WI38 (cell line): ENCODE results near the gene INTS14.
"Not testable (repeated sequence)": the region's sequence is repeated elsewhere in the genome, so short reads cannot be mapped to it uniquely, and the experiment has no call there.

Experiments
- H3K4me3 ChIP-seq: 2 replicates; pipeline ENCODE4 v1.5.1; 2011; ENCODE audit warnings: low read depth, mild to moderate bottlenecking, control low read depth, low read length
- TF ChIP-seq, protein P1 (sequence below): IDR thresholded peaks from 2 replicates; pipeline ENCODE4 v1.5.1; 2012; ENCODE audit warnings: low read depth, mild to moderate bottlenecking, control low read depth, low read length

INTS14 gene

DNA sequence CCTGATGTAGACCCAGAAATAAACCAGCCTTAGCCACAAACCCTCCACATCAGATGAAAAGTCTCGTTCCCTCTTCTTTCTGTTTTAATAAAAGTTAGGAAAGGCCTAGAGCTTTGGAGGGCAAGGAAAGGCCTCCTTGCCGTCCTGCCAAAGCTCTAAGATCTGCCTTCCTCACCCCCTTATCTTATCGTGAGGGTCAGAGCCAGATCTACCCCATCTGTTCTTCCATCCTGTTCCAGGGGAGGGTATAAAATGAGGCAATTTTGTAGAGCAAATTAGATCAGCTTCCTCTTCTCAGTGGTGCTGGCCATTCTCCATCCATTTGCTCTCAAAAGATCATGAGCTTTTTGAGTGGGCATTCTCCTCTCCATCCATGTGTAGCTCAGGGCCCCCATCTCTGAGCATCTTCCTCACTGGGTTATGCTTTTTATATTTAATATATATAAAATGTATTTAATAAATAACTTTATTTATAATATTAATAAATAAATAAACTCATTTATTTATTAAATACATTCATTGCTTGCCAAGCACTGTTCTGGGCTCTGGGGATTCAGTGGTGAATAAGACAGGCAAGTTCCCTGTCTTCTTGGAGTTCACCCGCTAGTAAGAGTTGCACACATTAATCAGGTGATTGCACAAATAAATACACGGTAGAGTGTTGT lies 8.8 kb upstream of the INTS14 start:
- TF ChIP-seq, protein P1, sequence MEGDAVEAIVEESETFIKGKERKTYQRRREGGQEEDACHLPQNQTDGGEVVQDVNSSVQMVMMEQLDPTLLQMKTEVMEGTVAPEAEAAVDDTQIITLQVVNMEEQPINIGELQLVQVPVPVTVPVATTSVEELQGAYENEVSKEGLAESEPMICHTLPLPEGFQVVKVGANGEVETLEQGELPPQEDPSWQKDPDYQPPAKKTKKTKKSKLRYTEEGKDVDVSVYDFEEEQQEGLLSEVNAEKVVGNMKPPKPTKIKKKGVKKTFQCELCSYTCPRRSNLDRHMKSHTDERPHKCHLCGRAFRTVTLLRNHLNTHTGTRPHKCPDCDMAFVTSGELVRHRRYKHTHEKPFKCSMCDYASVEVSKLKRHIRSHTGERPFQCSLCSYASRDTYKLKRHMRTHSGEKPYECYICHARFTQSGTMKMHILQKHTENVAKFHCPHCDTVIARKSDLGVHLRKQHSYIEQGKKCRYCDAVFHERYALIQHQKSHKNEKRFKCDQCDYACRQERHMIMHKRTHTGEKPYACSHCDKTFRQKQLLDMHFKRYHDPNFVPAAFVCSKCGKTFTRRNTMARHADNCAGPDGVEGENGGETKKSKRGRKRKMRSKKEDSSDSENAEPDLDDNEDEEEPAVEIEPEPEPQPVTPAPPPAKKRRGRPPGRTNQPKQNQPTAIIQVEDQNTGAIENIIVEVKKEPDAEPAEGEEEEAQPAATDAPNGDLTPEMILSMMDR: no peak
- H3K4me3 ChIP-seq: no peak overlapping the region

DNA sequence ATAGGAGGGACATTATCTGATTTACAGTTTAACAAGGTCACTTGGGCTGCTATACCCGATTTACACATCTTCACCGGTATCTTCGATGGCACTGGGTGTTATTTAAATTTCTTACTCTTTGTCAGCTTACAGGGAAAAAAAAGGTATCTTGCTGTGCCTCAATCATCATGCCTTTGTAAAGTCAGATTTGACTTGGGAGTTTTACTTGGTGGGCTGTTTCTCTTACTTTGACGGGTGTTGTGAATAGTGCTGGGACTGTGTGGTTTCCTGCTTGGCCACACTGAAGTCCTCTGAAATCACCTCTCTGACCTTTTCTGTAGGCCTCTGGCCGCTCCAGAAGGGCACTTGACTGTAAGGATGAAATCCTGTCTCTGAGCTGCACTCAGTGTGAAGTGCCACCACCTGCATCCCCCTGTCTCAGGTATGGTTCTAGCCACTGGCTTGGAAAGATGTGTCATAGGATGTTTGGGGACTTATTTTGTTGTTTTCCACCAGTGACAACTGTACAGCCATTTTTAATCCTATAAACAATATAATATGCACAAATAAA lies 7.7 kb upstream of the INTS14 start:
- TF ChIP-seq, protein P1: no peak
- no peak overlapping the region for H3K4me3 ChIP-seq

DNA sequence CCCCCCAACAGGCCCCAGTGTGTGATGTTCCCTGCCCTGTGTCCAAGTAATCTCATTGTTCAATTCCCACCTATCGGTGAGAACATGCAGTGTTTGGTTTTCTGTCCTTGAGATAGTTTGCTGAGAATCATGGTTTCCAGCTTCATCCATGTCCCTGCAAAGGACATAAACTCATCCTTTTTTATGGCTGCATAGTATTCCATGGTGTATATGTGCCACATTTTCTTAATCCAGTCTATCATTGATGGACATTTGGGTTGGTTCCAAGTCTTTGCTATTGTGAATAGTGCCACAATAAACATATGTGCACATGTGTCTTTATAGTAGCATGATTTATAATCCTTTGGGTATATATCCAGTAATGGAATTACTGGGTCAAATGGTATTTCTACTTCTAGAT lies 5.0 kb upstream of the INTS14 start:
- not testable (repeated sequence) for H3K4me3 ChIP-seq

DNA sequence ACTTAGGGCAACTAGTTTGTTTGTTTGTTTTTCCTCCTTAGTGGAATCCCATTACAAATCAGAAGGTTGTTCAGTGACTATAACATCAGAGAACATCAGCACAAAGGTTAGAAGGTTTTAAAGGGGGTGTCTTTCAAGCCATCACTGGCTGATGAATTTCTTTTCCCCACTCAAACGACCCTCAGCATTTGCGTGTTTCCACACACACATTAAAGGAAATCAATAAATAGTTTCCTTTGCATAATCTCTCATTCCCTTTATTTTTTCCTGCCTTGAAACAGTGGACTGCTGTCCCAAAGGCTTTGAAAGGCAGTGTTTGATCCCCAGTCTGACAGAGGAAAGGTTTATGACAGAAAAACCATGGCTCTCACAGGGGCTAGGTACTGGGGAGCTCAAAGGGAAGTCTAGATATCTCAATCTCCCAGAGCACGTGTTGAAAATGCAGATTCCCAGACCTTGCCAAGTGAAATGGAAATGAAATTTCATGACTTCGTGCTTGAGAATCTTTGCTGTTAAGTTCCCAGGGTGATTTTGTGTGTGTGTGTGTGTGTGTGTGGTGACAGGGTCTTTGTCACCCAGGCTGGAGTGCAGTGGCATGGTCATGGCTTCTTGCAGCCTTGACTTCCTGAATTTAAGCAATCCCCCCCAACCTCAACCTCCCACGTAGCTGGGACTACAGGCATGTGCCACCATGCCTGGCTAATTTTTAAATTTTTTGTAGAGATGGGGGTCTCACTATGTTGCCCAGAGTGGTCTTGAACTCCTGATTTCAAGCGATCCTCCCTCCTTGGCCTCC lies 2.2 kb upstream of the INTS14 start:
- TF ChIP-seq, protein P1: no peak
- H3K4me3 ChIP-seq: no peak overlapping the region

DNA sequence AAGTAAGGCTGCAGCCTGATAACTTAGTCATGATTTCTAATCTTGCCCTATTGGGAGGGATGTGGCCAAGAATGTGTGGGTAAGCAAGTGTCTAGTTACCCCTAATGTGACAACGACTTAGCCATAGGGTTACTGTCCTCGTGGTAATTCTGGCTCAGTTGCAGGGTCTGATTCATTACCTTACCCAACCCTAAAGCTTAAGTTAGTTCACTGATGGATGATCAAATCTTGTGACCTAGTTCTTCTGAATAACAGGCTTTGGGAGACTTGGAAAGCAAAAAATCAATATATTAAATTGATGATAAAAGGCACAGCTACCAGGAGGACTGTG lies 1.6 kb upstream of the INTS14 start:
- no peak overlapping the region for H3K4me3 ChIP-seq

DNA sequence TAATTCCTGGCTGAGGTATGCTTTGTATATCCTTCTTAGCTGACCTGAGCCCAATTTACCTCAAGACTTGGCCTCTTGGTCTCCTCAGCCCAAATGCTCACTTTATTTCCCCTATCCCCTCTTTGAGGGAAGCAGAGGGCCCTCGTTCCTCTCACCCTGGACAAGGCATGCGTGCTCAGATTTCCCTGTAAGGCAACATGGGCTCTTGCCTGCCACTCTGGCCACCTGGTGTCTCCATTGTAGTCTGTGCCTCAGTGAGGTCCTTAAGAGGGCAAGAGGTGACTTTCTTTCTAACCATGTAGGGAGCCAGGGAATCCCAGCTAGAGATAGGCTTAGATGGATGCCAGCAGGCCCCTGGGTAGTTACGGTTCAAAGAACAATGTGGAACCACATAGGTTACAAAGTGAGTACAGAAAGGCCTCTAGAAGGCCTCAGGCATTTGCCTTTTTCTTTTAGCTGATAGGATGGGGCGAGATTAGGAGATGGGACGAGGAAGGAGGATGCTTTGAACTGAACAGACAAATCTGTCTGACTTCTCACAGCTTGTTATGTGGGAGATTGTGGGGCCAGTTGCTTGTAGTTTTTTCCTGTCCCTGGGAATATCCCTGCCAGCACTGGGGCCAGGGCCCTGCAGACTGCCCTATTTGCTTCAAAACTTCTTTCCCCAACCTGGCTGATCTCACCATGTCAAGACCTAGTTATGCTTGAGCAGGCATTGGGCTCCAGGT lies 1.1 kb upstream of the INTS14 start:
- peak overlapping the region; percentile 88 for H3K4me3 ChIP-seq

More for the DNA sequence above, 1.6 kb upstream of the INTS14 start:
- TF ChIP-seq, protein P1: no peak

DNA sequence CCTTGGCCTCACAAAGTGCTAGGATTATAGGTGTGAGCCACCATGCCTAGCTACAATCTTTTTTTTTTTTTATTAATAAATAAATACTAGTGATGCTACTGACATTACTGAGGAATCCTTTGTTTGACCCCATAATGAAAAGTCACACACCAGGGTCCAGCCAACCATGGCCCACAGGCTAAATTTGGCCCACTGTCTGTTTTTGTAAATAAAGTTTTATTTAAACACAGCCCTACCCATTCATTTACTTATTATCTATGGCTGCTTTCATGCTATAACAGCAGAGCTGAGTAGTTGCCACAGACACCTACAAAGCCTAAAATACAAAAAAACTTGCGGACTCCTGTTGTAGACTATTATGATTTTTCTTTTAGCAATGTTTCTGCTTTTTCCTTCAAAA lies 7.4 kb downstream of the INTS14 start:
- H3K4me3 ChIP-seq: no peak overlapping the region
- TF ChIP-seq, protein P1: no peak

More for the DNA sequence above, 1.1 kb upstream of the INTS14 start:
- TF ChIP-seq, protein P1: no peak
